Psoas muscle (tissue), 8 donors: Measurements from ENCODE around the gene EXOC7. TPM values are rescaled to one million over a fixed set of nuclear protein-coding genes. Genes with fewer than 3 reads are reported as not detected.
A peak's percentile ranks its signal among the peaks of the same experiment; 100 is the strongest.

ENCODE experiments used
- ATAC-seq, 4 donors: fragments of 200-7000 bp; cut with Tn5 transposase; one replicate each; pipeline ENCODE4 v1.9.1; 2020; ENCODE audit warnings: moderate library complexity in 3 of 4, mild to moderate bottlenecking in 2 of 4
- DNase-seq, 2 donors: peaks; one replicate each; pipeline ENCODE4 v3.0.0-alpha.2; 2020
- H3K27ac ChIP-seq: fragments of 200-600 bp; one replicate; pipeline ENCODE4 v1.8.0; 2022
- H3K27me3 ChIP-seq, 3 donors: fragments of 200-600 bp in 1 of 3; one replicate each; pipeline versions ENCODE4 v1.6.1 to v1.8.0; 2013 to 2022; ENCODE audit warnings: low read length in 2 of 3, mild to moderate bottlenecking in 2 of 3, moderate library complexity in 1 of 3; ENCODE audit not compliant: insufficient read depth in 3 of 3
- H3K36me3 ChIP-seq, 2 donors: fragments of 200-600 bp in 1 of 2; one replicate each; pipeline versions ENCODE4 v1.6.1 to v1.8.0; 2013 to 2022; ENCODE audit warnings: low read depth in 1 of 2, mild to moderate bottlenecking in 1 of 2, moderate library complexity in 1 of 2; ENCODE audit not compliant: insufficient read depth in 1 of 2
- H3K4me1 ChIP-seq: fragments of 200-600 bp; one replicate; pipeline ENCODE4 v1.8.0; 2022
- H3K4me3 ChIP-seq: fragments of 200-600 bp; one replicate; pipeline ENCODE4 v1.8.0; 2022; ENCODE audit warnings: mild to moderate bottlenecking
- H3K9me3 ChIP-seq: fragments of 200-600 bp; one replicate; pipeline ENCODE4 v1.8.0; 2022
- CTCF ChIP-seq: fragments of 200-600 bp; IDR thresholded peaks from one replicate; pipeline ENCODE4 v1.8.0; 2022; ENCODE audit warnings: antibody characterized with exemption
- WGBS, 3 donors: extraction: QIAGEN DNeasy Blood & Tissue Kit; methylation state at CpG; one replicate each; pipeline versions ENCODE4 v1.1.6 to v1.1.7; 2013; 5-methylcytosine and 5-hydroxymethylcytosine counted together
- intact Hi-C, 2 donors: fragments of 100-400 bp; cut with DNase I; formaldehyde crosslinking; loops; one replicate each; pipeline versions ENCODE4 v1.11.0 to v1.14.2; 2022
- polyA plus RNA-seq, 3 donors: library from polyadenylated mRNA; stranded (reverse); fragments of 200-250 nt; gene quantifications; one replicate each; pipeline ENCODE4 v1.2.3, GENCODE V29; 2013
- total RNA-seq, 4 donors: library from RNA; stranded (reverse); fragmentation: NEBNext Ultra II Directional in 2 of 4; extraction: Animal tissue kit (Norgen Biotek cat#: 25700) in 2 of 4; gene quantifications; one replicate each; pipeline versions ENCODE4 v1.2.1 to v1.2.4, GENCODE V29; 2021 to 2023
- donor health status: healthy with polysubstance abuse.
- donor health status: DM: no; HTN: no; CAD: no; lungs with moderate emphysema.
- donor health status: Bipolar disorder and iron deficiency.
- donor health status: healthy.
- donor health status: DM: yes; HTN: yes; CAD: no.
- donor health status: DM: no; HTN: no; CAD: no.
- donor health status: DM: no; HTN: no; CAD: no.
- donor health status: DM: yes; HTN: yes; CAD: no.

EXOC7 gene
- total and polyA plus RNA-seq, 7 donors = 26.3 to 61.0 (median 56.0) TPM

DNA sequence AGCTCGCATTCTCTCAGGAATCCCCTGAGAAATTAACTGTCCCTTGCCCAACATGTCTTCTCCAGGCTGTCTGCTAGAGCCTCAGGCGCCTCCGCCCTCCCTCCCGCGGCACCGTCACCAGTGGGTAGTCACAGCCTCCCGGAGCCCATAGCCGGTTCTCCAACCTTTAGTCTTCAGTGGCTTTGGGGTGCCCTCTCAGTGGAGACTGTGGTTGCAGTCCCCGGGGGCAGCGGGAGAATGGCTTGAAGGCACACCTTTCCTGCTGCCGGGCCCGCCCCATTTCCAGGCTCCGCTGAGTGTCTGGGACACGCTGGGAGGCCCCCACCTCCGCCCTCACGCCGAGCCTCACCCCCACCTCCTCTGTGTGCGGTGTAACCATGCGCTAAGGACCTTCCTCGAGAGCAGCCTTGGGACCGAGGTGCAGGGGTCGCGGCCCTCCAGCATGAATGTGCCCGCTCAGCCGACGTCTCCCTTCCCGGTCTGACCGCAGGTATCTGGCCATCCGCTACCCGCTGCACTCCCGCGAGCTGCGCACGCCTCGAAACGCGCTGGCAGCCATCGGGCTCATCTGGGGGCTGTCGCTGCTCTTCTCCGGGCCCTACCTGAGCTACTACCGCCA lies 27.3 kb downstream of the EXOC7 start:
- no peak for DNase-seq
- TF ChIP-seq CTCF = no peak
- Histone ChIP-seq H3K36me3 (no peaks in the 10 kb centered on the region), H3K9me3 (no peaks in the 10 kb centered on the region), H3K4me3 (no peak overlapping the region), H3K4me1 (peaks cover 31% of the 10 kb centered on the region), H3K27me3 (peaks cover 0 to 60% (median 36%) of the 10 kb centered on the region in 3 donors), H3K27ac (no peak overlapping the region)
- WGBS, 3 donors = 2 to 4% (median 3%) methylated on average over 35 to 41 of the region's 41 CpGs
- ATAC-seq = no peak
- intact Hi-C loops = no loop called here

DNA sequence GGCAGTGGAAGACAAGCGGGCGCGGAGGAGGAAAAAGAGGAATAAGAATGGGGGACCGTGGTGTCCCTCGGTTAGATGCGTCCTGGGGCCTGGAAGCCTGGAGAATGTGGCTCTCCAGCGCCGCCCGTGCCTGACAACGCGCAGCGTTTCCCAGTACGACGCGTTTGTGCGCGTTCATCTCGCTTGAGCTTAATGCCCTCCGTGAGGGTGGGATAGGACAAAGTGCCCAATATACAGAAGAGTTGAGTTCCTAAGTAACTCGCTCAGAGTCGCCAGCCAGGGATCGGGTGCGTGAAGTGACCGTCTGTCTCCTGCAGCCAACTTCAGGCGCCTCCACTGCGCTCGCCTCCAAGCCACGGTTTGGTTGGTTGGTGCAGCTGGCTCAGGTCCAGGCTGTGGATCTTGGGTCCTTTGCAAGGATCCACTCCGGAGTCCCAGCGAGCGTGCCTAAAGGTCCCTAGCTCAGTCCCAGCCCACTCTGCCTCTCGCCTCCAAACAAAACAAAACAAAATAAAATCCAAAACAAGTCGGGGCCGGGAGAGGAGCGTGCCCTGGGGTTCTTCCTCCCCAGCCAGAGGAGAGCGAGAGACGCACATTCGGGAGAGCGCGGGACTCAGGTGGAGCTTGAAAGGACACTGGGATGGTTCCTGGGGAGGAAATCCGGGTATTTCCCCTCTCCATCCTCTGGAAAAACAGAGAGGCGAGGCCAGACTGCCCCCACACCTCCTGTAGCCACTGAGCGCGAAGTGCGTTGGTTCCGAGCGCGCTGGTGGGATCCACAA lies 28.0 kb downstream of the EXOC7 start:
- Histone ChIP-seq H3K27ac (no peak overlapping the region), H3K9me3 (no peaks in the 10 kb centered on the region), H3K36me3 (no peaks in the 10 kb centered on the region), H3K27me3 (peaks cover 0 to 60% (median 36%) of the 10 kb centered on the region in 3 donors), H3K4me1 (peaks cover 38% of the 10 kb centered on the region), H3K4me3 (peak overlapping the region; percentile 21)
- ATAC-seq = no peak
- 2 to 3% (median 2%) methylated on average over 48 of the region's 48 CpGs for WGBS, 3 donors
- DNase-seq = no peak
- no peak for TF ChIP-seq CTCF
- intact Hi-C loops = no loop called here

DNA sequence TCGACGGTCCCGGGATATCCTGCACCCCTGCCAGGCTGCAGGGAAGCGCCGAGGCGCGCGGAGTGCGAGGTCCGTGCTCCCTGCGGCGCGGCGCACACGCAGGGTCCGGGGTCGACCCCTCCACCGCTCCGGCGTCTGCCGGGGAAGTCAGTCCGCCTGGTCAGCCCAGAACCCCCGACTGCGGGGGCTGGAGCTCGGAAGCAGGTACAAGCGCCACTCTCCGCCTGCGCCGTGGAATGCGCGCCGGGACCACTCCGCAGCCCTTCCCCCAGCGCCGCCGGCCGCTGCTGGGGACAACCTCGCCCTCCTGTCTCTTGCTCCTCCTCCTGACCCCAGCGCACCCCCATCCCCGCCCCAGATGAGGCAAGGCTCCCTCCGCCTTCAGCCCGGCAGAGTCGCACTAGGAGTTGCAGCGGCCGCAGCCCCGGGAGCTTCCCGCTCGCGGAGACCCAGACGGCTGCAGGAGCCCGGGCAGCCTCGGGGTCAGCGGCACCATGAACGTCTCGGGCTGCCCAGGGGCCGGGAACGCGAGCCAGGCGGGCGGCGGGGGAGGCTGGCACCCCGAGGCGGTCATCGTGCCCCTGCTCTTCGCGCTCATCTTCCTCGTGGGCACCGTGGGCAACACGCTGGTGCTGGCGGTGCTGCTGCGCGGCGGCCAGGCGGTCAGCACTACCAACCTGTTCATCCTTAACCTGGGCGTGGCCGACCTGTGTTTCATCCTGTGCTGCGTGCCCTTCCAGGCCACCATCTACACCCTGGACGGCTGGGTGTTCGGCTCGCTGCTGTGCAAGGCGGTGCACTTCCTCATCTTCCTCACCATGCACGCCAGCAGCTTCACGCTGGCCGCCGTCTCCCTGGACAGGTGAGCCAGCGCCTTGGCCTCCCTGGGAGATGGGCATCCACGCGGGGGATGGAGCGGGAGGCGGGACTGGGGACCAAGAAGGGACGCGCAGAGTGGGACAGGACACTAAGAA lies 28.9 kb downstream of the EXOC7 start, which contains the start of gene GALR2:
Gene GALR2, plus strand, starts transcription at position 392 of the 974 bp plus-strand sequence. Its CDS starts 103 bp downstream, at position 495.
- Histone ChIP-seq H3K4me3 (peak within 1 kb of the TSS; percentile 28), H3K27me3 (peaks cover 0 to 60% (median 36%) of the 10 kb centered on the region in 3 donors), H3K27ac (no peak within 1 kb of the TSS), H3K9me3 (no peaks in the 10 kb centered on the region), H3K36me3 (peaks cover 0 to 8% of the 10 kb centered on the region in 2 donors), H3K4me1 (peaks cover 45% of the 10 kb centered on the region)
- no peak for TF ChIP-seq CTCF
- WGBS, 3 donors = 2% methylated on average over 70 to 92 of the region's 92 CpGs
- ATAC-seq (no peak), DNase-seq (no peak)
- intact Hi-C loops = no loop called here

- H3K9me3 ChIP-seq = no peaks in the 10 kb centered on the region
- H3K4me3 ChIP-seq = peak within 1 kb of the TSS; percentile 83
- WGBS, 3 donors = 0% methylated on average over 38 to 57 of the region's 57 CpGs
- peak; percentile 97 to 99 (median 98) for ATAC-seq
- peaks cover 0 to 40% (median 31%) of the 10 kb centered on the region in 3 donors for H3K27me3 ChIP-seq
- peak within 1 kb of the TSS; percentile 74 for H3K27ac ChIP-seq
- H3K4me1 ChIP-seq = peaks cover 48% of the 10 kb centered on the region
- no peak for TF ChIP-seq CTCF
- peaks cover 0 to 31% of the 10 kb centered on the region in 2 donors for H3K36me3 ChIP-seq
- intact Hi-C loops = no loop called here
- peak; percentile 91 to 96 for DNase-seq
Observed at GRCh38 chr17:76072148-76072858, 31.3 kb downstream of the EXOC7 start, which contains the start of gene SRP68. SRP68 (minus strand) TSS chr17:76072517; CDS start chr17:76072491, 26 bp downstream.
